ENCODE measurements around the gene B3GNT4. TPM values are rescaled to one million over a fixed set of nuclear protein-coding genes. Genes with fewer than 3 reads are reported as not detected.
A peak's percentile ranks its signal among the peaks of the same experiment; 100 is the strongest.

The B3GNT4 gene
- total RNA-seq, 4 donors from 2014 or later = 3.3 to 12.9 (median 5.6) TPM

DNA sequence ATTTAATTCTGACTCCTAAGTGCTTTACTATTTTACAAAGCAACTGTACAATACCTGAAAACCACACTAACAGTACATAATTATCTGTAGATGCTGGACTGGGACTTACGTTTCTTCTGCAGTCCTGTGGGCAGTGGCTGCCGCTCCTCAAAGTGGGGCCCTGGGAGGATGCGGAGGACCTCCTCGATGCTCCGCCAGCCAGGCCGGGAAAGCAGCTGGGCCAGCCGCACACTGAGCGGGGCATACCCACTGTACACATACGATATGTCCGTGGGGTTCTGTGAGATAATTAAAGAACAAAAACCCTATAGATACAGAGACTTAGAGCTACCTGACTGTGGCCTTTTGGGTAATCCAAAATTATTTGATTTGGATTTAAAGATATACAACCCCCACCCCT is 29.2 kb downstream of the B3GNT4 start:
- no peaks in the 10 kb centered on the region for H3K9me3 ChIP-seq
- no peak for DNase-seq (ENCODE audit: low spot score in 2 of 2)
- 94% methylated on average over 10 of the region's 10 CpGs for WGBS
- no peak overlapping the region for H3K27ac ChIP-seq
- peaks cover 64% of the 10 kb centered on the region for H3K36me3 ChIP-seq
- no peaks in the 10 kb centered on the region for H3K27me3 ChIP-seq
- H3K4me3 ChIP-seq = no peak overlapping the region
- H3K4me1 ChIP-seq = no peaks in the 10 kb centered on the region
- TF ChIP-seq CTCF (IDR thresholded peaks at IDR 0.05) = no peak
- no peak for TF ChIP-seq EP300 (IDR thresholded peaks at IDR 0.05)
- TF ChIP-seq POLR2A (IDR thresholded peaks at IDR 0.05) = no peak
- no peak for TF ChIP-seq POLR2AphosphoS5 (IDR thresholded peaks at IDR 0.05)

- peak in 1 of 2 donors; percentile 9 for DNase-seq (ENCODE audit: low spot score in 2 of 2)
- Histone ChIP-seq H3K4me3 (no peak overlapping the region), H3K27me3 (no peaks in the 10 kb centered on the region), H3K36me3 (peaks cover 67% of the 10 kb centered on the region), H3K9me3 (no peaks in the 10 kb centered on the region), H3K27ac (no peak overlapping the region), H3K4me1 (no peaks in the 10 kb centered on the region)
- WGBS = 90% methylated on average over 7 of the region's 7 CpGs
- TF ChIP-seq POLR2AphosphoS5 (IDR thresholded peaks at IDR 0.05) (no peak), POLR2A (IDR thresholded peaks at IDR 0.05) (no peak), CTCF (IDR thresholded peaks at IDR 0.05) (no peak), EP300 (IDR thresholded peaks at IDR 0.05) (no peak)
These were observed 32.2 kb downstream of the B3GNT4 start for GRCh38 chr12:122235741-122236140.

- no peaks in the 10 kb centered on the region for H3K27me3 ChIP-seq
- H3K36me3 ChIP-seq = peaks cover 64% of the 10 kb centered on the region
- no peak overlapping the region for H3K4me3 ChIP-seq
- no peak overlapping the region for H3K27ac ChIP-seq
- TF ChIP-seq CTCF (IDR thresholded peaks at IDR 0.05) (no peak), EP300 (IDR thresholded peaks at IDR 0.05) (no peak), POLR2AphosphoS5 (IDR thresholded peaks at IDR 0.05) (no peak), POLR2A (IDR thresholded peaks at IDR 0.05) (no peak)
- WGBS = 85% methylated on average over 5 of the region's 5 CpGs
- no peaks in the 10 kb centered on the region for H3K4me1 ChIP-seq
- no peaks in the 10 kb centered on the region for H3K9me3 ChIP-seq
- DNase-seq (ENCODE audit: low spot score in 2 of 2) = no peak
These were observed 35.4 kb downstream of the B3GNT4 start for GRCh38 chr12:122238861-122239260.

GRCh38 chr12:122243965-122244364 is 40.5 kb downstream of the B3GNT4 start:
- H3K27me3 ChIP-seq = no peaks in the 10 kb centered on the region
- DNase-seq (ENCODE audit: low spot score in 2 of 2) = no peak
- no peak overlapping the region for H3K27ac ChIP-seq
- TF ChIP-seq POLR2AphosphoS5 (IDR thresholded peaks at IDR 0.05) (no peak), POLR2A (IDR thresholded peaks at IDR 0.05) (no peak), EP300 (IDR thresholded peaks at IDR 0.05) (no peak), CTCF (IDR thresholded peaks at IDR 0.05) (no peak)
- no peak overlapping the region for H3K4me3 ChIP-seq
- no peaks in the 10 kb centered on the region for H3K4me1 ChIP-seq
- WGBS = 74% methylated on average over 6 of the region's 6 CpGs
- peaks cover 51% of the 10 kb centered on the region for H3K36me3 ChIP-seq
- no peaks in the 10 kb centered on the region for H3K9me3 ChIP-seq

DNA sequence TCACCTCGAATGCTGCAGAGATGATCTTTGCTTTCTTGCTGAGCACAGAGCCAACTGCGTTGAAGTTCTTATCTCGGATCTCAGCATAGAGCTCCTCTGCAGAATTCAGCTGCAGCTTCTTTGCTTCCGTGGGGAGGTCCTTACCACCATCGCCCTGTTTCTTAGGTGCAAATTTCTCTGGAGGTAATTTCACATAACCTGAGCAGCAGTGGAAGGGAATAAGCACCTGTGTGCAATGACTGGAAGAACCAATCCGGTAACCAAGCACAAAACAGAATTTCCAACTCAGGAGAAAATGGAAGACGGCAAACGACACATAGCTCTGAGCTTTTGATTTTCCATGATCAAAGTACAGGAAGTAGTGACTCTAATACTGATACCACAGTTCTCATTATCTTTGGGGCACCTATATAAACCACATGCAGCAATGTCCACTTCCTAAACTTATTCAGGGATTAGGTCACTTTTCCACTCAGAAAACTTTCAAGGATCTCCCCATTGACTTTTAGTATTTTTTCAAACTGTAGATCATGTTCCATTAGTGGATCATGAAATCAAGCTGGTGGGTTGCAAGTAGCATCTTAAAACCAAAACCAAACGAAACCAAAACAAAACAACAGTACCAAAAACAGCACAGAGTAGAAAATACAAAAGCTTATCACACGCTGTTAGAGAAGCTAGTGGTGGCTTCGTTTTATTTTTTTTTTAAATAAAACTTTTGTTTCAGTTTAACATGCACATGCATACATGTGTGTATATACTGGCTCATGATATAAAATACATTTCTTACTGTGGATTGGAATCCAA is 41.3 kb downstream of the B3GNT4 start:
- Histone ChIP-seq H3K4me1 (no peaks in the 10 kb centered on the region), H3K9me3 (no peaks in the 10 kb centered on the region), H3K4me3 (no peak overlapping the region), H3K36me3 (peaks cover 55% of the 10 kb centered on the region), H3K27me3 (no peaks in the 10 kb centered on the region), H3K27ac (no peak overlapping the region)
- TF ChIP-seq POLR2AphosphoS5 (IDR thresholded peaks at IDR 0.05) (no peak), POLR2A (IDR thresholded peaks at IDR 0.05) (no peak)
- WGBS = 74% methylated on average over 11 of the region's 11 CpGs
- DNase-seq (ENCODE audit: low spot score in 2 of 2) = no peak

Measured in suprapubic skin (tissue), 4 donors.